ENCODE data around the gene ANKS1A.

- no peak for TF ChIP-seq POLR2A (IDR thresholded peaks at IDR 0.05)
- no peak for TF ChIP-seq CTCF (IDR thresholded peaks at IDR 0.05)
Observed at GRCh38 chr6:34855463-34855862, 33.6 kb upstream of the ANKS1A start.
